Sigmoid colon (tissue), 7 donors: ENCODE measurements around the gene ROBO3. TPM values are rescaled to one million over a fixed set of nuclear protein-coding genes. Genes with fewer than 3 reads are reported as not detected.

Experiments
- DNase-seq: peaks from one replicate; pipeline ENCODE4 v3.0.0-alpha.2; 2019
- H3K27ac ChIP-seq, 4 donors: fragments of 200-600 bp; sonication (generic); one replicate each; pipeline ENCODE4 v1.5.1; 2016 to 2019; ENCODE audit warnings: mild to moderate bottlenecking in 1 of 4
- H3K27me3 ChIP-seq, 3 donors: fragments of 200-600 bp; sonication (generic); one replicate each; pipeline ENCODE4 v1.5.1; 2019; ENCODE audit warnings: mild to moderate bottlenecking in 1 of 3
- H3K36me3 ChIP-seq, 4 donors: fragments of 200-600 bp; sonication (generic); one replicate each; pipeline ENCODE4 v1.5.1; 2016 to 2019
- H3K4me1 ChIP-seq, 4 donors: fragments of 200-600 bp; sonication (generic); one replicate each; pipeline ENCODE4 v1.5.1; 2017 to 2019
- H3K4me3 ChIP-seq, 4 donors: fragments of 200-600 bp; sonication (generic); one replicate each; pipeline ENCODE4 v1.5.1; 2017 to 2019; ENCODE audit warnings: mild to moderate bottlenecking in 2 of 4, moderate library complexity in 1 of 4
- H3K9me3 ChIP-seq, 4 donors: fragments of 200-600 bp in 3 of 4; sonication (generic) in 3 of 4; one replicate each; pipeline versions ENCODE4 v1.5.1 to v1.6.1; 2013 to 2019
- EP300 ChIP-seq, 4 donors: sonication (generic); formaldehyde crosslinking; IDR thresholded peaks; one replicate each; pipeline ENCODE4 v1.6.1; 2017; ENCODE audit warnings: antibody characterized with exemption in 4 of 4
- POLR2A ChIP-seq, 2 donors: fragments of 450-650 bp; IDR thresholded peaks; one replicate each; pipeline ENCODE4 v1.6.1; 2016; ENCODE audit warnings: antibody characterized with exemption in 2 of 2, mild to moderate bottlenecking in 2 of 2, moderate library complexity in 2 of 2
- POLR2AphosphoS5 ChIP-seq, 4 donors: sonication (generic); formaldehyde crosslinking; IDR thresholded peaks; one replicate each; pipeline ENCODE4 v1.6.1; 2017; ENCODE audit warnings: antibody characterized with exemption in 4 of 4
- WGBS, 2 donors: extraction: QIAGEN DNeasy Blood & Tissue Kit; methylation state at CpG; one replicate each; pipeline ENCODE4 v1.1.7; 2013; 5-methylcytosine and 5-hydroxymethylcytosine counted together
- intact Hi-C: fragments of 100-400 bp; cut with DNase I; formaldehyde crosslinking; loops from one replicate; pipeline ENCODE4 v1.15.1; 2023
- polyA plus RNA-seq, 3 donors: library from polyadenylated mRNA; stranded (reverse); fragments of 200-250 nt; gene quantifications; one replicate each; pipeline ENCODE4 v1.2.3, GENCODE V29; 2013
- total RNA-seq, 4 donors: library from RNA; depleted of rRNA; stranded (reverse); fragments of >200 nt; gene quantifications; one replicate each; pipeline ENCODE4 v1.1.0, GENCODE V29; 2016
- TF ChIP-seq, protein P1 (sequence below), 4 experiments: fragments of 450-650 bp in 3 of 4; fragments of 200-600 bp in 1 of 4; IDR thresholded peaks; one replicate each; pipeline ENCODE4 v1.5.1; 2016 to 2019; ENCODE audit warnings: antibody characterized with exemption in 4 of 4, mild to moderate bottlenecking in 3 of 4, moderate library complexity in 2 of 4
- donor health status: healthy with polysubstance abuse.
- donor health status: Bipolar disorder and iron deficiency.
- donor health status: healthy.

ROBO3 gene
- total and polyA plus RNA-seq, 7 donors, result 1.6 to 37.7 (median 9.1) TPM

DNA sequence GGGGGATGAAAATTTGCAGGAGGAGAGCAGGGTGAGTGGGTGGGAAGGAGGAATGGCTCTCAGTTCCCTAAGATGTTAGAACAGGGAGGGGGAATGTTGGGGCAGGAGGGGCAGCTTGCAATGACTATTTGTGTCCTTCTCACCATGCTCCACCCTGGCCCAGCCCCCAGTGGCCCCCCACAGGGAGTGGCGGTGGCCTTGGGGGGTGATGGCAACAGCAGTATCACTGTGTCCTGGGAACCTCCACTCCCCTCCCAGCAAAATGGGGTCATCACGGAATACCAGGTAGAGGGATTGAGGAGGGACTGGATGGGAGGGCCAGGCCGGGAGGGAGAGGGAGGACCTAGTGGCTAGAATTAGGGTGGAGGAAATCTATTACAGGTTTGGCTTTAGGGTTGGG, 10.2 kb downstream of the ROBO3 start:
- peaks cover 0 to 21% (median 12%) of the 10 kb centered on the region in 4 donors for H3K4me1 ChIP-seq
- H3K4me3 ChIP-seq, result peak overlapping the region in 2 of 4 donors; percentile 60 to 66
- H3K9me3 ChIP-seq, result no peaks in the 10 kb centered on the region
- 52 to 62% methylated on average over 3 of the region's 3 CpGs for WGBS, 2 donors
- TF ChIP-seq POLR2A (IDR thresholded peaks at IDR 0.05) (no peak), POLR2AphosphoS5 (IDR thresholded peaks at IDR 0.05) (no peak), EP300 (IDR thresholded peaks at IDR 0.05) (no peak)
- TF ChIP-seq, protein P1, sequence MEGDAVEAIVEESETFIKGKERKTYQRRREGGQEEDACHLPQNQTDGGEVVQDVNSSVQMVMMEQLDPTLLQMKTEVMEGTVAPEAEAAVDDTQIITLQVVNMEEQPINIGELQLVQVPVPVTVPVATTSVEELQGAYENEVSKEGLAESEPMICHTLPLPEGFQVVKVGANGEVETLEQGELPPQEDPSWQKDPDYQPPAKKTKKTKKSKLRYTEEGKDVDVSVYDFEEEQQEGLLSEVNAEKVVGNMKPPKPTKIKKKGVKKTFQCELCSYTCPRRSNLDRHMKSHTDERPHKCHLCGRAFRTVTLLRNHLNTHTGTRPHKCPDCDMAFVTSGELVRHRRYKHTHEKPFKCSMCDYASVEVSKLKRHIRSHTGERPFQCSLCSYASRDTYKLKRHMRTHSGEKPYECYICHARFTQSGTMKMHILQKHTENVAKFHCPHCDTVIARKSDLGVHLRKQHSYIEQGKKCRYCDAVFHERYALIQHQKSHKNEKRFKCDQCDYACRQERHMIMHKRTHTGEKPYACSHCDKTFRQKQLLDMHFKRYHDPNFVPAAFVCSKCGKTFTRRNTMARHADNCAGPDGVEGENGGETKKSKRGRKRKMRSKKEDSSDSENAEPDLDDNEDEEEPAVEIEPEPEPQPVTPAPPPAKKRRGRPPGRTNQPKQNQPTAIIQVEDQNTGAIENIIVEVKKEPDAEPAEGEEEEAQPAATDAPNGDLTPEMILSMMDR (IDR thresholded peaks at IDR 0.05), result no peak
- no peaks in the 10 kb centered on the region for H3K36me3 ChIP-seq
- DNase-seq, result peak; percentile 40
- peaks cover 3 to 37% (median 28%) of the 10 kb centered on the region in 3 donors for H3K27me3 ChIP-seq
- intact Hi-C loops, result loop anchor here (5.0 to 10.0 kb wide), 2 partner anchors 38 to 201 kb away; partner anchors contain the start of genes SIAE and SPA17
- peak overlapping the region in 1 of 4 donors; percentile 91 for H3K27ac ChIP-seq

DNA sequence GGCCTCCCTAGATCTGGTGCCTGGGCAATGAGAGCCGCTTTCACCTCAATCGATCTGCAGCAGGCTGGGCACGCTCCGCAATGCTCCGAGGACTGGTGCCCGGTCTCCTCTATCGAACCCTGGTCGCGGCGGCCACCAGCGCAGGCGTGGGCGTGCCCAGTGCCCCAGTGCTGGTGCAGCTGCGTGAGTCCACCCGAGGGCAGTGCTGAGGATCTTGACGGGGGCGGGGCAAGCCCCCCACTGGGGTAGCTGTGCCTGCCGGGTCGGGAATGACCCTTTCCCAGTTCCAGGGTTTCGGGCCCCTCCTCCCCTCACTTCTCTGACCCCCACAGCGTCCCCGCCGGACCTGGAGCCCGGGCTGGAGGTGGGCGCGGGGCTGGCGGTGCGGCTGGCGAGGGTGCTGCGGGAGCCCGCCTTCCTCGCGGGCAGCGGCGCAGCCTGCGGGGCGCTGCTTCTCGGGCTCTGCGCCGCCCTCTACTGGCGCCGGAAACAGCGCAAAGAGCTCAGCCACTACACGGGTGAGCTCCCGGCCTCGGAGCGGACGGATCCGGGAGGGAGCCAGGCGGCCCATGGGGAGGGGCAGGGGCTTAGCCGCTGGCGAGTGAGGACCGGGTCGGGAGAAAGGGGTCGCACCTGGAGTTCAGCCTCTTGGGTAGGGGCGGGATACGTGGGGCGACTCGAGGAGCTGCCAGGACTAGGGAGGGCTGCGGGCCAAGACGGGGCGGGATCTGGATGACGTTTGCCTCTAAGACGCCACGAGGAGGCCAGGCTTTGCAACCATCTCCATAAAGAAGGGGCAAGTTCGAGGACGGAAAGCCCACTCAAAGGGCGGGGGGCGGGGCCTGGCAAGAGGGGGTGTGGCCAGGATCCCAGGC, 10.9 kb downstream of the ROBO3 start:
- intact Hi-C loops, result loop anchor here (2.0 to 10.0 kb wide), 4 partner anchors 39 to 201 kb away; partner anchors contain the start of genes MSANTD2, SIAE and SPA17

DNA sequence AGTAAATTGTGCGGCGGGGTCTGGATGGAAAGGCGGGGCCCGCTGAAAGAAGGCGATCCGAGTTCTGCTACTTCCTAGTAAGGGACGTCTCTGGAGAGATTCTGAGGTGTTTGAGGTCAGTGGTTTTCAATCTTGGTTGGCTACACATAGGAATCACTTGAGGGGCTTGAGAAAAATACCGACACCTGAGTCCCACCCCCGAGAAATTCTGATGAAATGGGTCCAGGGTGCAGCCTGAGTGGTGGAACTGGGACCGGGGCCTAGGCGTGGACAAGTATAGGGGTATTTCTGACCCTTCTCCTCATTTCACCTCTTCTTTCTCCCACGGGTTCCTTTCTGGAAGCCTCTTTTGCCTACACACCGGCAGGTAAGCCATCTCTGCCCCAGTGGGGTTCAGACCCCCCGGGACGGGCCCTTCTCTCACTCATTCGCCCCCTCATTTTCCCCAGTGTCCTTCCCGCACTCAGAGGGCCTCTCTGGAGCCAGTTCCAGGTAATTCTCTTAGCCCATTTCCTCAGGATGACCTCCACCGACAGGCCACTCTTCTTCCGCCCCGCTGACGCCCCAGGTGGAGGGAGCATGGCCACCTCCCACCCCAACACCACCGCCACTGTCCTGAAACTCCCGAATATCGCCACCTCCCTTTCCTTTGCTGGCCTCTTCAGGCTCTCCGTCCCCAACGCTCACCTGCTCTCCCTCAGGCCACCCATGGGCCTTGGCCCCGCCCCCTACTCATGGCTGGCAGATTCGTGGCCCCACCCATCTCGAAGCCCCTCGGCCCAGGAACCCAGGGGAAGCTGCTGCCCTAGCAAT, 11.8 kb downstream of the ROBO3 start:
- WGBS, 2 donors, result 27 to 55% methylated on average over 30 of the region's 30 CpGs
- peak overlapping the region; percentile 47 to 66 (median 54) for H3K4me3 ChIP-seq
- intact Hi-C loops, result loop anchor here (2.0 to 10.0 kb wide), 4 partner anchors 40 to 202 kb away; partner anchors contain the start of genes MSANTD2, SIAE and SPA17
- peak; percentile 72 for DNase-seq
- no peaks in the 10 kb centered on the region for H3K36me3 ChIP-seq
- TF ChIP-seq POLR2A (IDR thresholded peaks at IDR 0.05) (no peak), EP300 (IDR thresholded peaks at IDR 0.05) (no peak), POLR2AphosphoS5 (IDR thresholded peaks at IDR 0.05) (no peak)
- TF ChIP-seq, protein P1 (IDR thresholded peaks at IDR 0.05), result no peak
- peaks cover 0 to 21% (median 12%) of the 10 kb centered on the region in 4 donors for H3K4me1 ChIP-seq
- H3K27me3 ChIP-seq, result peaks cover 0 to 23% (median 16%) of the 10 kb centered on the region in 3 donors
- peak overlapping the region; percentile 88 to 92 (median 90) for H3K27ac ChIP-seq
- no peaks in the 10 kb centered on the region for H3K9me3 ChIP-seq

More for the DNA sequence above, 10.9 kb downstream of the ROBO3 start:
- WGBS, 2 donors, result 1 to 2% methylated on average over 69 of the region's 69 CpGs
- peaks cover 0 to 29% (median 21%) of the 10 kb centered on the region in 3 donors for H3K27me3 ChIP-seq
- no peaks in the 10 kb centered on the region for H3K36me3 ChIP-seq
- DNase-seq, result peak; percentile 95
- H3K4me1 ChIP-seq, result peaks cover 0 to 21% (median 12%) of the 10 kb centered on the region in 4 donors
- peak overlapping the region; percentile 88 to 92 (median 90) for H3K27ac ChIP-seq
- peak overlapping the region; percentile 47 to 66 (median 54) for H3K4me3 ChIP-seq
- peak in 1 of 4 donors; percentile 28 for TF ChIP-seq EP300 (IDR thresholded peaks at IDR 0.05)
- peak; percentile 49 to 80 (median 58) for TF ChIP-seq POLR2AphosphoS5 (IDR thresholded peaks at IDR 0.05)
- TF ChIP-seq, protein P1 (IDR thresholded peaks at IDR 0.05), result peak; percentile 44 to 71 (median 49)
- no peak for TF ChIP-seq POLR2A (IDR thresholded peaks at IDR 0.05)
- no peaks in the 10 kb centered on the region for H3K9me3 ChIP-seq

DNA sequence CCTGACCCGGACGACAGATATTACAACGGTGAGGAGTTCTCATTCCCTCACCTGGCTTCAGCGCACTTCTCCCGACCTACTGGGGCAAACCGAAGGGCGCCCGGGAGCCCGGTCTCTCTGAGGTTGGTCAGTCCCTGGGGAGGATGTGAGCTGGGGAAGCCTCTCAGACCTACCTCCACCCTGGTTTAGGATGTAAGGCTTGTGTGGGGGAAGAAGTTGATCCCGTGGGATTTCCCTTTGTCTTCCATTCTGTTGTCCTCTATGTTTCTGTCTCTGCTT, 12.3 kb downstream of the ROBO3 start:
- 57 to 82% methylated on average over 10 of the region's 10 CpGs for WGBS, 2 donors
- Histone ChIP-seq H3K9me3 (no peaks in the 10 kb centered on the region), H3K27me3 (peaks cover 0 to 18% (median 10%) of the 10 kb centered on the region in 3 donors), H3K4me3 (peak overlapping the region in 2 of 4 donors; percentile 49 to 60), H3K4me1 (peaks cover 0 to 21% (median 12%) of the 10 kb centered on the region in 4 donors), H3K36me3 (no peaks in the 10 kb centered on the region), H3K27ac (peak overlapping the region in 1 of 4 donors; percentile 89)
- DNase-seq, result no peak
- TF ChIP-seq EP300 (IDR thresholded peaks at IDR 0.05) (no peak), POLR2AphosphoS5 (IDR thresholded peaks at IDR 0.05) (no peak), POLR2A (IDR thresholded peaks at IDR 0.05) (no peak)
- TF ChIP-seq, protein P1 (IDR thresholded peaks at IDR 0.05), result no peak
- intact Hi-C loops, result loop anchor here (2.0 to 10.0 kb wide), 4 partner anchors 40 to 203 kb away; partner anchors contain the start of genes MSANTD2, SIAE and SPA17
